HCT116 (cell line): ENCODE data around the gene USP28. TPM values are rescaled to one million over a fixed set of nuclear protein-coding genes. Genes with fewer than 3 reads are reported as not detected.
A peak's percentile ranks its signal among the peaks of the same experiment; 100 is the strongest.

Experiments
- ATAC-seq: fragments of 200-7000 bp; cut with Tn5 transposase; 2 replicates; pipeline ENCODE4 v1.9.1; 2020; ENCODE audit warnings: mild to moderate bottlenecking, moderate library complexity
- BruUV-seq: library from RNA; stranded (reverse); fragments of 400-500 nt; replicated peaks from 2 replicates; lab custom pipeline; 2021; lab: Mats Ljungman, UMichigan
- CTCF ChIA-PET: fragments of 300-600 bp; sonication (Branson Sonifier 250); formaldehyde crosslinking; loops from one replicate; lab custom pipeline; 2021; ENCODE audit warnings: antibody characterized with exemption; lab: Charles Lee
- POLR2A ChIA-PET: fragments of 300-600, 350-600 bp; sonication (Branson Sonifier 250); formaldehyde crosslinking; loops from one replicate; lab custom pipeline; 2021; ENCODE audit warnings: antibody characterized with exemption; lab: Charles Lee
- RAD21 ChIA-PET, 2 experiments: fragments of 300-600 bp; sonication (Branson Sonifier 250); formaldehyde crosslinking; loops; one replicate each; lab custom pipeline; 2023; ENCODE audit warnings: low total read pairs in 2 of 2; ENCODE audit not compliant: uncharacterized antibody in 2 of 2, unreplicated experiment in 2 of 2, low non-redundant PET in 1 of 2; lab: Charles Lee
- DNase-seq: peaks from one replicate; pipeline ENCODE4 v3.0.0-alpha.2; 2010; ENCODE audit warnings: low read depth, low spot score
- H2AFZ ChIP-seq: fragments of 200-600 bp; shearing (Covaris generic), sonication (generic); 2 replicates; pipeline ENCODE4 v1.6.1; 2017; ENCODE audit warnings: low read depth, mixed run types, mixed read lengths, antibody characterized with exemption, low read length; ENCODE audit not compliant: poor library complexity, severe bottlenecking
- H3K27ac ChIP-seq: 2 replicates; pipeline ENCODE4 v1.5.1; 2012; ENCODE audit warnings: low read depth, low read length
- H3K27me3 ChIP-seq: fragments of 200-600 bp; sonication (generic); 2 replicates; pipeline ENCODE4 v1.6.1; 2016; ENCODE audit warnings: mixed run types, low read length, mixed read lengths; ENCODE audit not compliant: insufficient read depth
- H3K36me3 ChIP-seq, 2 experiments: fragments of 200-500 bp in 1 of 2; fragments of 200-600 bp in 1 of 2; sonication (Bioruptor generic) in 1 of 2; sonication (generic) in 1 of 2; 2 replicates each; pipeline versions ENCODE4 v1.5.1 to v1.6.1; 2014 to 2016; ENCODE audit warnings: low read length in 2 of 2, inconsistent platforms in 1 of 2, mixed read lengths in 1 of 2, mixed run types in 1 of 2; ENCODE audit not compliant: insufficient read depth in 2 of 2, control insufficient read depth in 1 of 2
- H3K4me1 ChIP-seq, 2 experiments: fragments of 200-600 bp in 1 of 2; sonication (generic) in 1 of 2; 2 replicates each; pipeline versions ENCODE4 v1.5.1 to v1.6.1; 2012 to 2017; ENCODE audit warnings: low read length in 2 of 2, inconsistent platforms in 1 of 2, mild to moderate bottlenecking in 1 of 2, mixed read lengths in 1 of 2, mixed run types in 1 of 2, moderate library complexity in 1 of 2; ENCODE audit not compliant: insufficient read depth in 2 of 2, control insufficient read depth in 1 of 2
- H3K4me2 ChIP-seq: fragments of 200-600 bp; sonication (generic); 2 replicates; pipeline ENCODE4 v1.6.1; 2017; ENCODE audit warnings: mixed run types, low read length, mixed read lengths
- H3K4me3 ChIP-seq, 2 experiments: fragments of 200-600 bp in 1 of 2; sonication (generic) in 1 of 2; replicated peaks in 1 of 2; 2 replicates each; pipeline ENCODE4 v1.5.1; 2011 to 2016; ENCODE audit warnings: low read length in 2 of 2, control low read depth in 1 of 2, low read depth in 1 of 2, mild to moderate bottlenecking in 1 of 2, mixed read lengths in 1 of 2, mixed run types in 1 of 2
- H3K79me2 ChIP-seq: fragments of 200-600 bp; sonication (generic); 2 replicates; pipeline ENCODE4 v1.6.1; 2017; ENCODE audit warnings: mild to moderate bottlenecking, mixed run types, low read length, moderate library complexity, mixed read lengths; ENCODE audit not compliant: insufficient read depth
- H3K9ac ChIP-seq: fragments of 200-600 bp; sonication (generic); 2 replicates; pipeline ENCODE4 v1.6.1; 2016; ENCODE audit warnings: low read length, mixed read lengths
- H3K9me2 ChIP-seq: fragments of 200-600 bp; sonication (generic), shearing (Covaris generic); 2 replicates; pipeline ENCODE4 v1.6.1; 2017; ENCODE audit warnings: mixed run types, mild to moderate bottlenecking, moderate library complexity; ENCODE audit not compliant: insufficient read depth
- H3K9me3 ChIP-seq, 2 experiments: fragments of 200-500 bp in 1 of 2; fragments of 200-600 bp in 1 of 2; sonication (Bioruptor generic) in 1 of 2; sonication (generic) in 1 of 2; 2 replicates each; pipeline ENCODE4 v1.6.1; 2014 to 2017; ENCODE audit warnings: low read length in 2 of 2, mixed read lengths in 2 of 2, inconsistent platforms in 1 of 2, low read depth in 1 of 2, mild to moderate bottlenecking in 1 of 2, mixed run types in 1 of 2, moderate library complexity in 1 of 2; ENCODE audit not compliant: control insufficient read depth in 1 of 2, insufficient read depth in 1 of 2
- H4K20me1 ChIP-seq: fragments of 200-600 bp; sonication (generic), shearing (Covaris generic); 2 replicates; pipeline ENCODE4 v1.6.1; 2017; ENCODE audit warnings: mixed run types, mild to moderate bottlenecking, moderate library complexity; ENCODE audit not compliant: insufficient read depth
- CBX3 ChIP-seq: IDR thresholded peaks from 2 replicates; pipeline ENCODE4 v1.6.1; 2012; ENCODE audit warnings: low read depth
- CTCF ChIP-seq, 3 experiments: fragments of 200-600 bp in 1 of 3; sonication (generic) in 1 of 3; IDR thresholded peaks in 2 of 3; conservative IDR thresholded peaks in 1 of 3; 2 replicates each; pipeline ENCODE4 v1.5.1; 2012 to 2017; ENCODE audit warnings: low read depth in 2 of 3, low read length in 2 of 3, antibody characterized with exemption in 1 of 3, borderline replicate concordance in 1 of 3, control low read depth in 1 of 3, mild to moderate bottlenecking in 1 of 3, mixed read lengths in 1 of 3, mixed run types in 1 of 3, moderate library complexity in 1 of 3; ENCODE audit not compliant: insufficient read depth in 1 of 3
- ELF1 ChIP-seq: IDR thresholded peaks from 2 replicates; pipeline ENCODE4 v1.6.1; 2012; ENCODE audit warnings: low read depth, borderline replicate concordance
- EZH2 ChIP-seq: fragments of 200-600 bp; sonication (generic); IDR thresholded peaks from 2 replicates; pipeline ENCODE4 v1.6.1; 2017; ENCODE audit warnings: antibody characterized with exemption, mixed run types
- MAX ChIP-seq: IDR thresholded peaks from 2 replicates; pipeline ENCODE4 v1.6.1; 2012
- REST ChIP-seq: IDR thresholded peaks from 2 replicates; pipeline ENCODE4 v1.6.1; 2012; ENCODE audit warnings: low read depth
- SP1 ChIP-seq: IDR thresholded peaks from 2 replicates; pipeline ENCODE4 v1.6.1; 2012; ENCODE audit warnings: low read depth
- SRF ChIP-seq: IDR thresholded peaks from 2 replicates; pipeline ENCODE4 v1.6.1; 2012; ENCODE audit warnings: low read depth
- TCF7L2 ChIP-seq: IDR thresholded peaks from 2 replicates; pipeline ENCODE4 v1.7.0; 2011; ENCODE audit warnings: borderline replicate concordance, inconsistent platforms; ENCODE audit not compliant: insufficient read depth, insufficient read length; ENCODE audit errors: extremely low read depth
- intact Hi-C: fragments of 100-400 bp; cut with micrococcal nuclease; formaldehyde crosslinking; loops from 2 replicates; pipeline ENCODE4 v1.10.0; 2022
- total RNA-seq: library from RNA; stranded (reverse); gene quantifications from one replicate; pipeline ENCODE4 v1.2.1, GENCODE V29; 2021; ENCODE audit not compliant: unreplicated experiment

USP28 gene
- total RNA-seq, 1 experiment from 2014 or later, result 23.5 TPM

GRCh38 chr11:113774174-113774503, 101.2 kb downstream of the USP28 start (continued):
- TF ChIP-seq REST (no peak), SP1 (no peak), CTCF (IDR thresholded peaks at IDR 0.05 in 2 of 3, conservative IDR thresholded peaks at IDR 0.05 in 1 of 3; ENCODE audit: borderline replicate concordance in 1 of 3, insufficient read depth in 1 of 3, low read depth in 2 of 3, low read length in 2 of 3) (no peak), TCF7L2 (no peak), MAX (no peak)

GRCh38 chr11:113773416-113774173, 101.8 kb downstream of the USP28 start, which contains the start of gene ZW10:
Gene ZW10 (minus strand): TSS chr11:113773692. CDS start chr11:113773666, 26 bp downstream.
- Histone ChIP-seq H3K9ac (peak within 1 kb of the TSS; percentile 86), H3K9me3 (no peaks in the 10 kb centered on the region), H3K27ac (peak within 1 kb of the TSS; percentile 59), H3K9me2 (no peaks in the 10 kb centered on the region), H3K4me1 (peaks cover 4 to 14% of the 10 kb centered on the region in 2 experiments; a peak in 3 of 4 replicates), H2AFZ (peak within 1 kb of the TSS; percentile 86), H4K20me1 (no peaks in the 10 kb centered on the region), H3K27me3 (peaks cover 14% of the 10 kb centered on the region), H3K4me3 (peak within 1 kb of the TSS; percentile 82 to 89), H3K79me2 (peaks cover 37% of the 10 kb centered on the region), H3K36me3 (peaks cover 0 to 2% of the 10 kb centered on the region in 2 experiments; a peak in 1 of 4 replicates), H3K4me2 (peak within 1 kb of the TSS; percentile 73)
- RAD21 ChIA-PET, result no interaction called here
- intact Hi-C loops, result no loop called here
- BruUV-seq, result no TSS peak
- CTCF ChIA-PET, result interaction anchor here (0.7 to 1.7 kb wide), 5 partner anchors 8 to 489 kb away, joined by 3 to 5 read pairs (median 3); no protein-coding TSS in a partner anchor
- ATAC-seq (peak; percentile 99), DNase-seq (peak; percentile 92)
- POLR2A ChIA-PET, result interaction anchor here (0.6 kb wide), 1 partner anchor 457 kb away, joined by 3 read pairs; no protein-coding TSS in a partner anchor
- TF ChIP-seq SRF (no peak; the same call in 1 of the 2 replicates), REST (no peak), CBX3 (peak; percentile 68), TCF7L2 (peak; percentile 8), EZH2 (no peak), SP1 (peak; percentile 81), ELF1 (peak; percentile 86)
